Endothelial cell of umbilical vein (primary cell): ENCODE measurements around the gene PRDM16. TPM values are rescaled to one million over a fixed set of nuclear protein-coding genes. Genes with fewer than 3 reads are reported as not detected.

ENCODE experiments used
- BruUV-seq: library from RNA; stranded (reverse); fragments of 400-500 nt; replicated peaks from 2 replicates; lab custom pipeline; 2021; lab: Mats Ljungman, UMichigan
- CTCF ChIA-PET: fragments of 300-600, 350-600 bp; sonication (Branson Sonifier 250); formaldehyde crosslinking; loops from one replicate; lab custom pipeline; 2021; ENCODE audit warnings: antibody characterized with exemption, inconsistent platforms; lab: Charles Lee
- POLR2A ChIA-PET: fragments of 300-600, 350-600 bp; sonication (Branson Sonifier 250); formaldehyde crosslinking; loops from one replicate; lab custom pipeline; 2021; ENCODE audit warnings: antibody characterized with exemption, inconsistent platforms; lab: Charles Lee
- DNase-seq: peaks from one replicate; pipeline ENCODE4 v3.0.0-alpha.2; 2011; ENCODE audit warnings: low read depth, low spot score
- FAIRE-seq: peaks from 2 replicates; lab custom pipeline; 2011; peaks lifted over from hg19 to GRCh38; lab: Jason Lieb, UNC
- H2AFZ ChIP-seq: 2 replicates; pipeline ENCODE4 v1.6.0; 2012; ENCODE audit warnings: low read depth, low read length, control low read depth, inconsistent platforms
- H3K27ac ChIP-seq: 2 replicates; pipeline ENCODE4 v1.5.1; 2011; ENCODE audit warnings: low read depth, mild to moderate bottlenecking, control low read depth, low read length, moderate library complexity; ENCODE audit not compliant: insufficient read depth
- H3K27me3 ChIP-seq, 2 experiments: 2 replicates each; pipeline versions ENCODE4 v1.6.0 to v1.6.1; 2011; ENCODE audit warnings: low read length in 2 of 2, mixed read lengths in 1 of 2; ENCODE audit not compliant: control insufficient read depth in 2 of 2, insufficient read depth in 2 of 2
- H3K36me3 ChIP-seq, 2 experiments: 2 replicates in 1 of 2; 3 replicates in 1 of 2; pipeline ENCODE4 v1.5.1; 2011; ENCODE audit warnings: low read length in 2 of 2, mild to moderate bottlenecking in 1 of 2, moderate library complexity in 1 of 2; ENCODE audit not compliant: control insufficient read depth in 2 of 2, insufficient read depth in 2 of 2; ENCODE audit errors: extremely low read depth in 1 of 2
- H3K4me1 ChIP-seq: 3 replicates; pipeline ENCODE4 v1.5.1; 2011; ENCODE audit warnings: mild to moderate bottlenecking, low read length; ENCODE audit not compliant: control insufficient read depth, insufficient read depth; ENCODE audit errors: extremely low read depth
- H3K4me2 ChIP-seq: 2 replicates; pipeline ENCODE4 v1.6.1; 2011; ENCODE audit warnings: low read length, control low read depth, mixed read lengths; ENCODE audit not compliant: insufficient read depth
- H3K4me3 ChIP-seq, 3 experiments: fragments of 200-600 bp in 1 of 3; sonication (generic), shearing (Covaris generic) in 1 of 3; replicated peaks in 1 of 3; 2 replicates each; pipeline ENCODE4 v1.5.1; 2011 to 2016; ENCODE audit warnings: control low read depth in 3 of 3, low read length in 3 of 3, mild to moderate bottlenecking in 2 of 3, inconsistent platforms in 1 of 3, low read depth in 1 of 3, moderate library complexity in 1 of 3; ENCODE audit not compliant: insufficient read depth in 1 of 3
- H3K79me2 ChIP-seq: 2 replicates; pipeline ENCODE4 v1.6.0; 2012; ENCODE audit warnings: low read length, inconsistent platforms; ENCODE audit not compliant: control insufficient read depth, insufficient read depth
- H3K9ac ChIP-seq: replicated peaks from 2 replicates; pipeline ENCODE3; 2011; ENCODE audit warnings: low read length, control low read depth; ENCODE audit not compliant: insufficient read depth; ENCODE audit errors: extremely low read depth
- H3K9me1 ChIP-seq: replicated peaks from 3 replicates; pipeline ENCODE4 v1.6.0; 2011; ENCODE audit warnings: mild to moderate bottlenecking, low read length; ENCODE audit not compliant: control insufficient read depth, insufficient read depth; ENCODE audit errors: extremely low read depth
- H3K9me3 ChIP-seq: replicated peaks from 2 replicates; pipeline ENCODE4 v1.5.1; 2012; ENCODE audit warnings: low read length, inconsistent platforms; ENCODE audit not compliant: control insufficient read depth, insufficient read depth
- H4K20me1 ChIP-seq: replicated peaks from 2 replicates; pipeline ENCODE3; 2011; ENCODE audit warnings: mild to moderate bottlenecking, low read length; ENCODE audit not compliant: control insufficient read depth, insufficient read depth; ENCODE audit errors: extremely low read depth
- EZH2 ChIP-seq: IDR thresholded peaks from 2 replicates; pipeline ENCODE4 v1.6.1; 2012; ENCODE audit warnings: borderline replicate concordance, low read depth, mild to moderate bottlenecking, moderate library complexity, low read length, inconsistent platforms; ENCODE audit not compliant: severe bottlenecking
- FOS ChIP-seq: IDR thresholded peaks from 2 replicates; pipeline ENCODE4 v1.6.1; 2011; ENCODE audit warnings: mild to moderate bottlenecking, low read length, moderate library complexity, borderline replicate concordance; ENCODE audit not compliant: insufficient read depth
- GATA2 ChIP-seq: IDR thresholded peaks from 2 replicates; pipeline ENCODE4 v1.7.0; 2011; ENCODE audit warnings: low read depth, mild to moderate bottlenecking, moderate library complexity, mixed read lengths, low read length; ENCODE audit not compliant: insufficient read length, insufficient read depth
- JUN ChIP-seq: IDR thresholded peaks from 2 replicates; pipeline ENCODE4 v1.6.1; 2011; ENCODE audit warnings: borderline replicate concordance, low read depth; ENCODE audit not compliant: insufficient read length, insufficient read depth
- MYC ChIP-seq: IDR thresholded peaks from one replicate; pipeline ENCODE4 v1.6.1; 2011; ENCODE audit warnings: mild to moderate bottlenecking, low read depth, low read length
- POLR2A ChIP-seq: IDR thresholded peaks from 2 replicates; pipeline ENCODE4 v1.6.1; 2012; ENCODE audit warnings: low read depth, mild to moderate bottlenecking, control low read depth, low read length
- POLR2AphosphoS5 ChIP-seq: IDR thresholded peaks from 2 replicates; pipeline ENCODE4 v1.6.1; 2012; ENCODE audit warnings: low read depth, mild to moderate bottlenecking, control low read depth, low read length, moderate library complexity; ENCODE audit not compliant: insufficient read depth
- dilution Hi-C: fragments of 300-500 bp; cut with MboI; formaldehyde crosslinking; loops from one replicate; pipeline ENCODE4 v1.15.0; 2019; ENCODE audit warnings: low sequenced_read_pairs; ENCODE audit not compliant: extremely low pct_ligation_motif_present
- intact Hi-C: fragments of 100-400 bp; cut with micrococcal nuclease; formaldehyde crosslinking; loops from one replicate; pipeline ENCODE4 v1.10.0; 2022
- polyA plus RNA-seq, 4 experiments: library from polyadenylated mRNA; depleted of rRNA in 3 of 4; stranded (reverse) in 3 of 4; unstranded in 1 of 4; fragments of >200 nt; gene quantifications; 2 replicates each; pipeline versions ENCODE4 v1.2.1 to v1.2.3, GENCODE V29; 2011 to 2012; ENCODE audit warnings: missing spikeins in 1 of 4
- total RNA-seq: library from RNA; stranded (reverse); gene quantifications from 2 replicates; pipeline ENCODE4 v1.2.3, GENCODE V29; 2021
- TF ChIP-seq, protein P1 (sequence below), 2 donors: IDR thresholded peaks; 1 replicate in 1 of 2; 2 replicates in 1 of 2; pipeline ENCODE4 v1.5.1; 2011; ENCODE audit warnings: low read length in 2 of 2, mild to moderate bottlenecking in 2 of 2, moderate library complexity in 2 of 2, control low read depth in 1 of 2, inconsistent platforms in 1 of 2, low read depth in 1 of 2; ENCODE audit not compliant: insufficient read depth in 1 of 2; ENCODE audit errors: extremely low read depth in 1 of 2
- TF ChIP-seq, protein P2 (sequence below): IDR thresholded peaks from 2 replicates; pipeline ENCODE4 v1.6.1; 2011; ENCODE audit not compliant: insufficient read depth, insufficient read length

Gene PRDM16
- total and polyA plus RNA-seq, 2 donors (not counting 3 experiments of a cell fraction or from before 2014, with no cell fraction given) = not detected

- no TSS peak for BruUV-seq
- no peaks in the 10 kb centered on the region for H3K9me1 ChIP-seq
These were observed 366.7 kb downstream of the PRDM16 start for GRCh38 chr1:3435666-3436065.

More at GRCh38 chr1:3435666-3436065, 366.7 kb downstream of the PRDM16 start:
- intact Hi-C loops (no loop called here), dilution Hi-C loops (no loop called here)
- no peak for FAIRE-seq
- Histone ChIP-seq H3K27ac (no peak overlapping the region), H3K9me3 (no peaks in the 10 kb centered on the region), H4K20me1 (no peaks in the 10 kb centered on the region), H3K27me3 (no peaks in the 10 kb centered on the region), H3K9ac (no peak overlapping the region), H2AFZ (no peak overlapping the region), H3K4me2 (no peak overlapping the region), H3K4me1 (no peaks in the 10 kb centered on the region), H3K36me3 (no peaks in the 10 kb centered on the region), H3K4me3 (no peak overlapping the region), H3K79me2 (no peaks in the 10 kb centered on the region)
- no peak for DNase-seq
- CTCF ChIA-PET = no interaction called here
- POLR2A ChIA-PET = no interaction called here
- no peak for TF ChIP-seq GATA2
- no peak for TF ChIP-seq MYC
- no peak for TF ChIP-seq FOS
- no peak for TF ChIP-seq POLR2A
- TF ChIP-seq, protein P1, sequence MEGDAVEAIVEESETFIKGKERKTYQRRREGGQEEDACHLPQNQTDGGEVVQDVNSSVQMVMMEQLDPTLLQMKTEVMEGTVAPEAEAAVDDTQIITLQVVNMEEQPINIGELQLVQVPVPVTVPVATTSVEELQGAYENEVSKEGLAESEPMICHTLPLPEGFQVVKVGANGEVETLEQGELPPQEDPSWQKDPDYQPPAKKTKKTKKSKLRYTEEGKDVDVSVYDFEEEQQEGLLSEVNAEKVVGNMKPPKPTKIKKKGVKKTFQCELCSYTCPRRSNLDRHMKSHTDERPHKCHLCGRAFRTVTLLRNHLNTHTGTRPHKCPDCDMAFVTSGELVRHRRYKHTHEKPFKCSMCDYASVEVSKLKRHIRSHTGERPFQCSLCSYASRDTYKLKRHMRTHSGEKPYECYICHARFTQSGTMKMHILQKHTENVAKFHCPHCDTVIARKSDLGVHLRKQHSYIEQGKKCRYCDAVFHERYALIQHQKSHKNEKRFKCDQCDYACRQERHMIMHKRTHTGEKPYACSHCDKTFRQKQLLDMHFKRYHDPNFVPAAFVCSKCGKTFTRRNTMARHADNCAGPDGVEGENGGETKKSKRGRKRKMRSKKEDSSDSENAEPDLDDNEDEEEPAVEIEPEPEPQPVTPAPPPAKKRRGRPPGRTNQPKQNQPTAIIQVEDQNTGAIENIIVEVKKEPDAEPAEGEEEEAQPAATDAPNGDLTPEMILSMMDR (IDR thresholded peaks at IDR 0.05; ENCODE audit: extremely low read depth in 1 of 2, insufficient read depth in 1 of 2, low read depth in 1 of 2, low read length in 2 of 2) = no peak
- TF ChIP-seq, protein P2, sequence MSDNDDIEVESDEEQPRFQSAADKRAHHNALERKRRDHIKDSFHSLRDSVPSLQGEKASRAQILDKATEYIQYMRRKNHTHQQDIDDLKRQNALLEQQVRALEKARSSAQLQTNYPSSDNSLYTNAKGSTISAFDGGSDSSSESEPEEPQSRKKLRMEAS = no peak
- TF ChIP-seq JUN = no peak
- no peak for TF ChIP-seq EZH2
- no peak for TF ChIP-seq POLR2AphosphoS5
